Activated CD4-positive, alpha-beta memory T cell treated with anti-CD3 and anti-CD28 coated beads, Interleukin-2, amount 10 ng/mL, durations not matched to agents 7 days and 5 days (primary cell): ENCODE results near the gene BMERB1. TPM values are rescaled to one million over a fixed set of nuclear protein-coding genes. Genes with fewer than 3 reads are reported as not detected.

ENCODE experiments used
- CTCF ChIA-PET: fragments of 350-600 bp; sonication (Branson Sonifier 250); formaldehyde crosslinking; loops from one replicate; lab custom pipeline; 2021; ENCODE audit warnings: antibody characterized with exemption, inconsistent platforms; lab: Charles Lee
- POLR2A ChIA-PET: fragments of 350-600 bp; sonication (Branson Sonifier 250); formaldehyde crosslinking; loops from one replicate; lab custom pipeline; 2021; ENCODE audit warnings: antibody characterized with exemption; lab: Charles Lee
- DNase-seq: peaks from one replicate; pipeline ENCODE4 v3.0.0-alpha.2; 2020
- H3K27ac Mint-ChIP-seq: one replicate; pipeline ENCODE4 v1.8.0; 2021; ENCODE audit warnings: mild to moderate bottlenecking, mixed read lengths
- H3K27me3 Mint-ChIP-seq: one replicate; pipeline ENCODE4 v1.8.0; 2021; ENCODE audit warnings: mixed read lengths
- H3K36me3 Mint-ChIP-seq: one replicate; pipeline ENCODE4 v1.8.0; 2021; ENCODE audit warnings: low read depth, mixed read lengths
- H3K4me1 Mint-ChIP-seq: one replicate; pipeline ENCODE4 v1.8.0; 2021; ENCODE audit warnings: mixed read lengths
- H3K4me3 Mint-ChIP-seq: one replicate; pipeline ENCODE4 v1.8.0; 2021; ENCODE audit warnings: mild to moderate bottlenecking, mixed read lengths
- H3K9me3 Mint-ChIP-seq: one replicate; pipeline ENCODE4 v1.8.0; 2021; ENCODE audit warnings: mixed read lengths
- total RNA-seq, 2 experiments: library from RNA; stranded (reverse); gene quantifications; one replicate each; pipeline ENCODE4 v1.2.3, GENCODE V29; 2021

The BMERB1 gene
- total RNA-seq, 2 experiments from 2014 or later = 4.7 to 6.4 TPM

DNA sequence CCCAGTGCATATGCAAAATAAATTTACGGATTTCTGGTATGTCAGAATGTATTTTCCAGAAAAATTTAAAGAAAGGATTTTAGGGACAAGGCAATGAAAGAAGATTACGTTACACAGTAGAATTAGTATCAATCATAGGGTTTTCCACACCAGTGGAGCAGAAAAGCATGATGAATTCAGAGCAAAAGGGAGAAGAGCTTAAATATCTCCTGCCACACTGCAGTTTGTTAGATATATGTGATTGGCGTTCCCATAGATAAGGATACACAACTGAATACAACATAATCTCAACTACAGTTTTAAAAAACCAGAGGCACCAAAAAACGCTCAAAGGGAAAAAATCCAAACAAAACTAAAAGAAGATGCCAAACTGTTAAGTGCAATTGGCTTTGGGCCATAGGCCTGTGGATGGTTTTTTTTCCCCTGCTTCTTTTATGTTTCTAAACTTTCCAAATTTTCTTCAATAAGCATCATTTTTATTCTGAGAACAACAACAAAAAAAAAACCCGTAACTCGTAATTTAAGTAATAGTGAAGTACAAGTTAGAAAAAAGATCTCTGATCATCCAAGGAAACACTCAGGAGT, 186.3 kb downstream of the BMERB1 start:
- H3K4me3 Mint-ChIP-seq = no peak overlapping the region
- POLR2A ChIA-PET = no interaction called here
- CTCF ChIA-PET = interaction anchor here (1.0 to 1.1 kb wide), 2 partner anchors 75 to 178 kb away, joined by 3 to 4 read pairs; no protein-coding TSS in a partner anchor
- H3K27ac Mint-ChIP-seq = no peak overlapping the region
- H3K4me1 Mint-ChIP-seq = no peaks in the 10 kb centered on the region
- DNase-seq = no peak
- no peaks in the 10 kb centered on the region for H3K9me3 Mint-ChIP-seq
- H3K27me3 Mint-ChIP-seq = no peaks in the 10 kb centered on the region
- peaks cover 78% of the 10 kb centered on the region for H3K36me3 Mint-ChIP-seq

DNA sequence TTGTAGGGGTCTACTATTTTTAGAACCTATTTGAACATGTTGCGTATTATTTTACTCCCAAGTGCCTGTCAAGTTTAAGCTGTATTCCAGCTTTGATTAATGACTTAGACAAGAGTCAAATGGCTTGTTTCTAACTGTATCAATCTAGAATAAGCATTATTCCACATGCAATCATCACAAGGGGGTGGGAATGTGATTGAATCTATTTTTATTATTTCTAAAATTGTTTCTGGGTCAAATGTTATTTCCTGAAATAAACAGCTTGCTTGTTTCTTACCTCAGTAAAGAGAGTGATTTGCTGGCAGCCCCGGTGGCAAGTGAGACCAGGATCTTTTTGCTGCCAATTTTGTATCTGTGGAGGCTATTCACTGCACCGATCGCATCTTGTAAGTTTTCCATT, 187.1 kb downstream of the BMERB1 start:
- H3K9me3 Mint-ChIP-seq = no peaks in the 10 kb centered on the region
- no peak overlapping the region for H3K27ac Mint-ChIP-seq
- POLR2A ChIA-PET = no interaction called here

DNA sequence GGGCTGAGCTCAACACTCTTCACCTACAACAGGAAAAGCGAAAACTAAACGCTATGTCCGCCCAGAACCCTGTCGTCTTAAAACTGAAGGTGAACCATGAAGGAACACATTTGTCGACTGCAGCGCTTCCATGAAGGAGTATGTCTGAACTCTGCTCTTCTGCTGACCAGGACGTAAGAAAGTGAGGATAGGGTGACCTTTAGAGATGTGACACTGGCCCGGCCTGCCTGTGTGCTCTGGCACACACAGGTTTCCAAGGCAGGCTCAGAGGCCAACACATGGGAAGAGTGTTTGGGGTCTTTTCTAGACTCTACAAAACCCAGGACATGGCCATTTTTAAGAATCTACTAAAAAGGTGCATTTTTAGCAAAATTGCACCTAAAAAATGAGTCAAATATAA, 187.5 kb downstream of the BMERB1 start:
- Mint-ChIP-seq H3K27ac (no peak overlapping the region), H3K27me3 (no peaks in the 10 kb centered on the region), H3K4me1 (no peaks in the 10 kb centered on the region), H3K4me3 (no peak overlapping the region), H3K9me3 (no peaks in the 10 kb centered on the region), H3K36me3 (peaks cover 70% of the 10 kb centered on the region)
- ChIA-PET POLR2A (no interaction called here), CTCF (interaction anchor here (1.0 kb wide), 1 partner anchor 180 kb away, joined by 3 read pairs; no protein-coding TSS in a partner anchor)
- no peak for DNase-seq

More for the DNA sequence above, 187.1 kb downstream of the BMERB1 start:
- Mint-ChIP-seq H3K4me1 (no peaks in the 10 kb centered on the region), H3K27me3 (no peaks in the 10 kb centered on the region), H3K36me3 (peaks cover 74% of the 10 kb centered on the region), H3K4me3 (no peak overlapping the region)
- DNase-seq = no peak
- CTCF ChIA-PET = interaction anchor here (1.0 to 1.1 kb wide), 2 partner anchors 74 to 179 kb away, joined by 3 to 4 read pairs; no protein-coding TSS in a partner anchor

DNA sequence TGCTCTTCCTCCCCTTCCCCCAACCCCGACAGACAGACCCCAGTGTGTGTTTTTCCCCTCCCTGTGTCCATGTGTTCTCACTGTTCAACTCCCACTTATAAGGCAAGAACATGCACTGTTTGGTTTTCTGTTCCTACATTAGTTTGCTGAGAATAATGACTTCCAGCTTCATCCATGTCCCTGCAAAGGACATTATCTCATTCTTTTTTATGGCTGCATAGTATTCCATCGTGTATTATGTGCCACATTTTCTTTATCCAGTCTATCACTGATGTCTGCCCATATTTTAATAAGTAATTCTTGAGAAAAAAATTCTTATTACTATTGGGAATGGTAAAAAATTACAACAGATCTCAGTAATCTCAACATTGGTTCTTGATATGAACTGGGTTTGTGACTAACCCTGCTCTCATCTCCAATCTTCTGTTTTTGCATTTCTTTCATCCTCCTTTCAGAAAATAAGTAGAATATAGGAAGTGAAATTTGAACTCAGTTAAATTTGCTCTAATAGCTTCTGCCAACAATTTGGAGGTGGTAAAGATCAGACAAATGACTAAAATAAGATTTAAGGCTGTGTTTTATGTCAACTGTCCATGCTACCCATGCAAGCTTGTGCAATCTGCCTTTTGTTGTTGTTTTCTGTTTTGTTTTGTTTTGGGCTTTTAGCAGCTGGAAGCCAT, 197.5 kb downstream of the BMERB1 start:
- Mint-ChIP-seq H3K9me3 (no peaks in the 10 kb centered on the region), H3K36me3 (peaks cover 75% of the 10 kb centered on the region), H3K27me3 (no peaks in the 10 kb centered on the region), H3K27ac (no peak overlapping the region), H3K4me1 (peaks cover 23% of the 10 kb centered on the region), H3K4me3 (no peak overlapping the region)
- CTCF ChIA-PET = interaction anchor here (0.6 to 3.9 kb wide), 2 partner anchors 11 to 560 kb away, joined by 3 to 8 read pairs; partner anchors contain the start of gene MARF1
- POLR2A ChIA-PET = interaction anchor here (1.2 to 2.6 kb wide), 2 partner anchors 11 to 21 kb away, joined by 3 to 17 read pairs; partner anchors contain the start of gene MARF1
- no peak for DNase-seq

DNA sequence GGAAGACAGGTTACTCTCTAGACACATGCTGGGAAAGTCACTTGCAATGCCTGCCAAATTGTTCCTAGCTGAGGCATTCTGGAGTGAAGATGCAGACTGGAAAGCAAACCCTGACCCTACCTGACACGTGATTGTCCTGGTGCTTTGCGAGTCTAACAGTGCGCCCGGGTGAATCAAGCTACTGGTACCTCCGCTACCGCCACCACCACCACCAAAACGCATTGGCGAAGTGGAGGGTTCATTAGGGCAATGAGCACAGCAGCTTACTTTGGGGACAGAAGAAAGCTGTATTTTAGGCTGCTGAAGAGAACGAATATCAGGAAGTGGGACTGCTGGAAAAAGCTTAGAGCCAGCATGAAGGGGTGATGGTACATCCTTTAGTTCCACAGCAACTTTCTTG, 201.5 kb downstream of the BMERB1 start:
- ChIA-PET POLR2A (interaction anchor here (1.3 to 2.1 kb wide), 2 partner anchors 8 to 45 kb away, joined by 3 to 7 read pairs; partner anchors contain the start of gene MARF1), CTCF (interaction anchor here (0.7 kb wide), 1 partner anchor 21 kb away, joined by 3 read pairs; no protein-coding TSS in a partner anchor)
- H3K27me3 Mint-ChIP-seq = no peaks in the 10 kb centered on the region
- peaks cover 81% of the 10 kb centered on the region for H3K36me3 Mint-ChIP-seq
- peak overlapping the region; percentile 84 for H3K27ac Mint-ChIP-seq
- no peaks in the 10 kb centered on the region for H3K9me3 Mint-ChIP-seq
- H3K4me3 Mint-ChIP-seq = no peak overlapping the region
- DNase-seq = no peak
- H3K4me1 Mint-ChIP-seq = peaks cover 55% of the 10 kb centered on the region

DNA sequence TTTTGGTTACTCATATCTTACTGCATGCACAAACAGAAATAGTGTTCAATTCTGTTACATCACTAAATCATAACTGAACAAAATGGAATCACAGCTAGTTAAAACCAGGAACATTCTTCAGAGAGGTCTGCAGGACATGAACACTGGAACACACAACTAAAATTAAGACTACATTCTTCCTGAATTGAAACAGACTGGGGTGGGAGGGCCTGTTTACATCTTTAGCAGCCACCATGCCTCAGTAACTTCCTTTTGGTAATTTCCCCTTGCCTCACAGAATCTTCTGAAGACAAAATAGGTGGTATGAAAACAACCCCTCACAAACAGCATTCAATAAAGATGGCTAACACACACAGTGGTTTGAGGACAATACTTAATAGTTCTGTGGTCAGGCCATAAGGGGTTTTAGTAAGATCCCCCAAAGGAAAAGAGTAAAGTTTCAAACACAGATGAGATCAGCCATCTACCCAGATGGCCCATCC, 202.0 kb downstream of the BMERB1 start:
- no peak for DNase-seq
- ChIA-PET CTCF (interaction anchor here (0.7 kb wide), 1 partner anchor 22 kb away, joined by 3 read pairs; no protein-coding TSS in a partner anchor), POLR2A (interaction anchor here (1.3 kb wide), 1 partner anchor 46 kb away, joined by 3 read pairs; no protein-coding TSS in a partner anchor)
- peak overlapping the region; percentile 84 for H3K27ac Mint-ChIP-seq
- H3K4me3 Mint-ChIP-seq = no peak overlapping the region
- no peaks in the 10 kb centered on the region for H3K27me3 Mint-ChIP-seq
- peaks cover 83% of the 10 kb centered on the region for H3K36me3 Mint-ChIP-seq
- peaks cover 59% of the 10 kb centered on the region for H3K4me1 Mint-ChIP-seq
- H3K9me3 Mint-ChIP-seq = no peaks in the 10 kb centered on the region

Other genes starting within 250 kb of the BMERB1 start
- gene NPIPA5, start 56.3 kb upstream of the BMERB1 start, total RNA-seq = 10 to 100 TPM; 19.6 to 19.9 TPM
- not detected for gene MPV17L, start 38.8 kb upstream of the BMERB1 start, total RNA-seq
- 10 to 100 TPM; 85.4 to 85.5 TPM for gene MARF1, start 208.6 kb downstream of the BMERB1 start, total RNA-seq
- gene NDE1, start 215.7 kb downstream of the BMERB1 start, total RNA-seq = 100 to 1,000 TPM; 115 to 133 TPM